GM13976 (cell line): ENCODE results near the gene HOXA2.

Experiments
- DNase-seq: peaks from one replicate; pipeline ENCODE4 v3.0.0; 2012; ENCODE audit warnings: low spot score
- in situ Hi-C: fragments of 300-500 bp; cut with MboI; formaldehyde crosslinking; loops from one replicate; pipeline ENCODE4 v1.12.0; 2022; ENCODE audit warnings: low sequenced_read_pairs, mixed read lengths, inconsistent platforms; ENCODE audit not compliant: unreplicated experiment
- TF ChIP-seq, protein P1 (sequence below): IDR thresholded peaks from 2 replicates; pipeline ENCODE4 v1.5.1; 2012; ENCODE audit warnings: borderline replicate concordance, mild to moderate bottlenecking; ENCODE audit not compliant: insufficient read depth; ENCODE audit errors: extremely low read depth, missing control alignments, control extremely low read depth

The HOXA2 gene

DNA sequence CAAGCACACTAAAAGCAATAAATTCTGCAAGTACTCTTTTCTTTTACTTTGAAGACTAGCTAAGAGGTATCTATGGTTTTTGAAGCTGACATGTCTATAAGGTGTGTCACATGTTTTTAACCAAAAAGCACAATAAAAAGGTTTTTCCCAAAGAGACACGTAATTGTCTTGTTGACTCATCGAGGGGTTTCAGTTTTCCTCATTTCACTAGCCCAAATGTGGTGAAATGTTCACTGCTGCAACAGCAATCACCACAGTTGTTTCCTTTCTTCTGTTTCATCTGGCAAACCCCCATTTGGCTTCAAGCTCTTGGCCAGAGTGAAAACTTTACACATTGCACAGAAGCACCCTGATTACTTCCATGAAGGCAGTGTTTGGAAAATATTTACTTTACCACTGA is 31.9 kb upstream of the HOXA2 start:
- in situ Hi-C loops = no loop called here
- TF ChIP-seq, protein P1, sequence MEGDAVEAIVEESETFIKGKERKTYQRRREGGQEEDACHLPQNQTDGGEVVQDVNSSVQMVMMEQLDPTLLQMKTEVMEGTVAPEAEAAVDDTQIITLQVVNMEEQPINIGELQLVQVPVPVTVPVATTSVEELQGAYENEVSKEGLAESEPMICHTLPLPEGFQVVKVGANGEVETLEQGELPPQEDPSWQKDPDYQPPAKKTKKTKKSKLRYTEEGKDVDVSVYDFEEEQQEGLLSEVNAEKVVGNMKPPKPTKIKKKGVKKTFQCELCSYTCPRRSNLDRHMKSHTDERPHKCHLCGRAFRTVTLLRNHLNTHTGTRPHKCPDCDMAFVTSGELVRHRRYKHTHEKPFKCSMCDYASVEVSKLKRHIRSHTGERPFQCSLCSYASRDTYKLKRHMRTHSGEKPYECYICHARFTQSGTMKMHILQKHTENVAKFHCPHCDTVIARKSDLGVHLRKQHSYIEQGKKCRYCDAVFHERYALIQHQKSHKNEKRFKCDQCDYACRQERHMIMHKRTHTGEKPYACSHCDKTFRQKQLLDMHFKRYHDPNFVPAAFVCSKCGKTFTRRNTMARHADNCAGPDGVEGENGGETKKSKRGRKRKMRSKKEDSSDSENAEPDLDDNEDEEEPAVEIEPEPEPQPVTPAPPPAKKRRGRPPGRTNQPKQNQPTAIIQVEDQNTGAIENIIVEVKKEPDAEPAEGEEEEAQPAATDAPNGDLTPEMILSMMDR = no peak
- DNase-seq = no peak

GRCh38 chr7:27133409-27134231 is 31.1 kb upstream of the HOXA2 start:
- TF ChIP-seq, protein P1 = no peak
- DNase-seq = no peak
- in situ Hi-C loops = no loop called here

DNA sequence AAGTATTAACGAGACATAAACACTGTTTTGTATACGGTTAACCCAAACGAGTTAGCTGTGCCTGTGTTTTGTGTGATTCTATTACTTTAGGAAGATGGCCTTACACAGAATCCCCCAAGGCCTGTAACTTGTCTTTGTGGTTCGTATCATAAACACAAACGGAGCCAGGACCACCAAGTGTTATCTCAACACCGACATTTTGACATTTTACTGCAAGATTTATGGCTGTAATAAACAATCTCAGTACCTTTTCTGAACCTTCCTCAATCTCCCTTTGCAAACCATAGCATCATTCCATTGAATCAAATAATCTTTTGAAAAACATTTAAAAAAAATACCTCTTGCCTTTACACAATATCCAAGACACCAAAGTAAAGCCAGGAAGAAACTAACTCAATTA is 30.5 kb upstream of the HOXA2 start:
- no peak for DNase-seq
- TF ChIP-seq, protein P1 = no peak
- in situ Hi-C loops = no loop called here

DNA sequence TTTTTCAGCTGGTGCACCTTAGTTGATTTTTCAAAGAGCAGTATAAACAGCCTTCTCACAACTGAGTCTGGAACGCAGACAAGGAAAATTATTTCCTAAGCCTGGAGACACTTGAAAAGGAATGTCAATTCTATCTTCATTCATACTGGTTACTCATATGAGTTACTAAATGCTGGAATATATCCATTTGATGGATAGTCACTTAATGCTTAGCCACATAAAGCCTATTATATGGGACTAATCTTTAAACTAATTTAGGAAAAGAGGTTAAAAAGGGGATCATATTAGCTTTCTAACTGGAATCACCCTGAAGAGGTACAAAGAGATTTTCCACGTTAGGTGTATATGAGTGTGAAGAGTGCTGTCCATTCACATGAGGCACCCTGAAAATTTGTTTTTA is 29.7 kb upstream of the HOXA2 start:
- in situ Hi-C loops = no loop called here
- TF ChIP-seq, protein P1 = no peak

GRCh38 chr7:27131390-27131819 is 28.9 kb upstream of the HOXA2 start:
- in situ Hi-C loops = no loop called here
- no peak for DNase-seq
- TF ChIP-seq, protein P1 = no peak

More for the DNA sequence above, 29.7 kb upstream of the HOXA2 start:
- DNase-seq = no peak

GRCh38 chr7:27130540-27131389 is 28.3 kb upstream of the HOXA2 start, which contains the start of gene HOXA4:
Gene HOXA4, minus strand, starts transcription at chr7:27130757. Its CDS starts 24 bp downstream, at chr7:27130733.
- TF ChIP-seq, protein P1 = no peak
- DNase-seq = peak; percentile 67
- in situ Hi-C loops = no loop called here
